Neural cell (in vitro differentiated cells): ENCODE data around the gene RCN2. TPM values are rescaled to one million over a fixed set of nuclear protein-coding genes. Genes with fewer than 3 reads are reported as not detected.

ENCODE experiments used
- H2AFZ ChIP-seq: fragments of 200-600, 300-800 bp; sonication (generic), shearing (Covaris generic); 2 replicates; pipeline ENCODE4 v1.6.0; 2014; ENCODE audit warnings: low read depth, mild to moderate bottlenecking, antibody characterized with exemption, low read length, moderate library complexity
- H3F3A ChIP-seq: fragments of 200-600 bp; shearing (Covaris generic); 2 replicates; pipeline ENCODE4 v1.6.1; 2016; ENCODE audit warnings: mild to moderate bottlenecking, moderate library complexity, mixed read lengths, antibody characterized with exemption, low read length; ENCODE audit not compliant: insufficient read depth, poor library complexity, severe bottlenecking
- H3K27ac ChIP-seq: fragments of 200-600, 300-800 bp; sonication (generic), shearing (Covaris generic); 2 replicates; pipeline ENCODE4 v1.5.1; 2014; ENCODE audit warnings: mild to moderate bottlenecking, low read length, moderate library complexity
- H3K27me3 ChIP-seq: fragments of 300-800, 200-600 bp; sonication (generic), shearing (Covaris generic); 2 replicates; pipeline ENCODE4 v1.6.0; 2014; ENCODE audit warnings: mild to moderate bottlenecking, low read depth, low read length, moderate library complexity; ENCODE audit not compliant: insufficient read depth
- H3K36me3 ChIP-seq: fragments of 300-800, 200-600 bp; sonication (generic), shearing (Covaris generic); 2 replicates; pipeline ENCODE4 v1.5.1; 2014; ENCODE audit warnings: mild to moderate bottlenecking, antibody characterized with exemption, low read length, moderate library complexity; ENCODE audit not compliant: insufficient read depth
- H3K4me2 ChIP-seq: fragments of 300-800, 200-600 bp; sonication (generic), shearing (Covaris generic); 2 replicates; pipeline ENCODE4 v1.6.0; 2014; ENCODE audit warnings: mild to moderate bottlenecking, low read length
- H3K4me3 ChIP-seq: fragments of 300-800, 200-600 bp; sonication (generic), shearing (Covaris generic); 2 replicates; pipeline ENCODE4 v1.5.1; 2014; ENCODE audit warnings: mild to moderate bottlenecking, low read length, moderate library complexity
- H3K79me2 ChIP-seq: fragments of 200-600 bp; shearing (Covaris generic); replicated peaks from 2 replicates; pipeline ENCODE4 v1.6.0; 2014; ENCODE audit warnings: mild to moderate bottlenecking, low read length, moderate library complexity; ENCODE audit not compliant: insufficient read depth
- H3K9ac ChIP-seq: fragments of 300-800, 200-600 bp; sonication (generic), shearing (Covaris generic); 2 replicates; pipeline ENCODE4 v1.6.1; 2016; ENCODE audit warnings: mild to moderate bottlenecking, low read length, mixed read lengths
- H3K9me2 ChIP-seq: fragments of 200-600 bp; shearing (Covaris generic); 2 replicates; pipeline ENCODE4 v1.6.1; 2016; ENCODE audit warnings: mild to moderate bottlenecking, low read length, mixed read lengths; ENCODE audit not compliant: insufficient read depth
- H3K9me3 ChIP-seq: fragments of 200-600, 300-800 bp; sonication (generic), shearing (Covaris generic); 2 replicates; pipeline ENCODE4 v1.6.1; 2016; ENCODE audit warnings: mild to moderate bottlenecking, mixed run types, low read length, moderate library complexity, mixed read lengths
- H4K20me1 ChIP-seq: fragments of 200-600 bp; shearing (Covaris generic); 2 replicates; pipeline ENCODE4 v1.6.1; 2016; ENCODE audit warnings: mild to moderate bottlenecking, mixed run types; ENCODE audit not compliant: insufficient read depth
- EP300 ChIP-seq: fragments of 450-650 bp; conservative IDR thresholded peaks from 2 replicates; pipeline ENCODE4 v1.6.1; 2014; ENCODE audit warnings: antibody characterized with exemption, mild to moderate bottlenecking, moderate library complexity; ENCODE audit not compliant: poor library complexity, severe bottlenecking
- EZH2 ChIP-seq: fragments of 200-600, 300-800 bp; shearing (Covaris generic), sonication (generic); IDR thresholded peaks from 2 replicates; pipeline ENCODE4 v1.6.1; 2014; ENCODE audit warnings: antibody characterized with exemption, low read length, borderline replicate concordance, mild to moderate bottlenecking; ENCODE audit not compliant: insufficient read depth, poor library complexity, severe bottlenecking
- MXI1 ChIP-seq: fragments of 450-650 bp; conservative IDR thresholded peaks from 2 replicates; pipeline ENCODE4 v1.6.1; 2014; ENCODE audit warnings: antibody characterized with exemption, mild to moderate bottlenecking; ENCODE audit not compliant: poor library complexity, severe bottlenecking
- POLR2AphosphoS5 ChIP-seq: IDR thresholded peaks from 2 replicates; pipeline ENCODE4 v1.6.1; 2012
- RAD21 ChIP-seq: fragments of 450-650 bp; conservative IDR thresholded peaks from 2 replicates; pipeline ENCODE4 v1.6.1; 2014; ENCODE audit warnings: antibody characterized with exemption, mild to moderate bottlenecking, moderate library complexity
- SMC3 ChIP-seq: fragments of 450-650 bp; conservative IDR thresholded peaks from 2 replicates; pipeline ENCODE4 v1.6.1; 2014; ENCODE audit warnings: antibody characterized with exemption, mild to moderate bottlenecking, moderate library complexity; ENCODE audit not compliant: poor library complexity
- TAF1 ChIP-seq: IDR thresholded peaks from 2 replicates; pipeline ENCODE4 v1.6.1; 2012; ENCODE audit warnings: low read depth
- polyA plus RNA-seq: library from polyadenylated mRNA; depleted of rRNA; stranded (reverse); fragments of >200 nt; gene quantifications from 2 replicates; pipeline ENCODE4 v1.2.3, GENCODE V29; 2014
- TF ChIP-seq, protein P1 (sequence below): IDR thresholded peaks from 2 replicates; pipeline ENCODE4 v1.6.1; 2012; ENCODE audit warnings: borderline replicate concordance
- TF ChIP-seq, protein P2 (sequence below): fragments of 450-650 bp; IDR thresholded peaks from 2 replicates; pipeline ENCODE4 v1.5.1; 2014; ENCODE audit warnings: antibody characterized with exemption, mild to moderate bottlenecking, moderate library complexity; ENCODE audit not compliant: poor library complexity, severe bottlenecking

The RCN2 gene
- polyA plus RNA-seq, 1 donor from 2014 or later, result 400 TPM

GRCh38 chr15:76905013-76905839, 26.3 kb upstream of the RCN2 start, which contains the start of gene SCAPER:
TSS of gene SCAPER (minus strand) at chr15:76905340. CDS start at chr15:76883817, 21,523 bp downstream.
- no peaks in the 10 kb centered on the region for H4K20me1 ChIP-seq
- H3K9me2 ChIP-seq, result no peaks in the 10 kb centered on the region
- peak within 1 kb of the TSS; percentile 98 for H2AFZ ChIP-seq
- peak within 1 kb of the TSS; percentile 90 for H3K4me2 ChIP-seq
- TF ChIP-seq EZH2 (no peak), SMC3 (peak; percentile 42), POLR2AphosphoS5 (peak; percentile 64), RAD21 (peak; percentile 25), MXI1 (peak; percentile 40), EP300 (peak; percentile 9), TAF1 (peak; percentile 17)
- TF ChIP-seq, protein P1, sequence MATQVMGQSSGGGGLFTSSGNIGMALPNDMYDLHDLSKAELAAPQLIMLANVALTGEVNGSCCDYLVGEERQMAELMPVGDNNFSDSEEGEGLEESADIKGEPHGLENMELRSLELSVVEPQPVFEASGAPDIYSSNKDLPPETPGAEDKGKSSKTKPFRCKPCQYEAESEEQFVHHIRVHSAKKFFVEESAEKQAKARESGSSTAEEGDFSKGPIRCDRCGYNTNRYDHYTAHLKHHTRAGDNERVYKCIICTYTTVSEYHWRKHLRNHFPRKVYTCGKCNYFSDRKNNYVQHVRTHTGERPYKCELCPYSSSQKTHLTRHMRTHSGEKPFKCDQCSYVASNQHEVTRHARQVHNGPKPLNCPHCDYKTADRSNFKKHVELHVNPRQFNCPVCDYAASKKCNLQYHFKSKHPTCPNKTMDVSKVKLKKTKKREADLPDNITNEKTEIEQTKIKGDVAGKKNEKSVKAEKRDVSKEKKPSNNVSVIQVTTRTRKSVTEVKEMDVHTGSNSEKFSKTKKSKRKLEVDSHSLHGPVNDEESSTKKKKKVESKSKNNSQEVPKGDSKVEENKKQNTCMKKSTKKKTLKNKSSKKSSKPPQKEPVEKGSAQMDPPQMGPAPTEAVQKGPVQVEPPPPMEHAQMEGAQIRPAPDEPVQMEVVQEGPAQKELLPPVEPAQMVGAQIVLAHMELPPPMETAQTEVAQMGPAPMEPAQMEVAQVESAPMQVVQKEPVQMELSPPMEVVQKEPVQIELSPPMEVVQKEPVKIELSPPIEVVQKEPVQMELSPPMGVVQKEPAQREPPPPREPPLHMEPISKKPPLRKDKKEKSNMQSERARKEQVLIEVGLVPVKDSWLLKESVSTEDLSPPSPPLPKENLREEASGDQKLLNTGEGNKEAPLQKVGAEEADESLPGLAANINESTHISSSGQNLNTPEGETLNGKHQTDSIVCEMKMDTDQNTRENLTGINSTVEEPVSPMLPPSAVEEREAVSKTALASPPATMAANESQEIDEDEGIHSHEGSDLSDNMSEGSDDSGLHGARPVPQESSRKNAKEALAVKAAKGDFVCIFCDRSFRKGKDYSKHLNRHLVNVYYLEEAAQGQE, result no peak
- TF ChIP-seq, protein P2, sequence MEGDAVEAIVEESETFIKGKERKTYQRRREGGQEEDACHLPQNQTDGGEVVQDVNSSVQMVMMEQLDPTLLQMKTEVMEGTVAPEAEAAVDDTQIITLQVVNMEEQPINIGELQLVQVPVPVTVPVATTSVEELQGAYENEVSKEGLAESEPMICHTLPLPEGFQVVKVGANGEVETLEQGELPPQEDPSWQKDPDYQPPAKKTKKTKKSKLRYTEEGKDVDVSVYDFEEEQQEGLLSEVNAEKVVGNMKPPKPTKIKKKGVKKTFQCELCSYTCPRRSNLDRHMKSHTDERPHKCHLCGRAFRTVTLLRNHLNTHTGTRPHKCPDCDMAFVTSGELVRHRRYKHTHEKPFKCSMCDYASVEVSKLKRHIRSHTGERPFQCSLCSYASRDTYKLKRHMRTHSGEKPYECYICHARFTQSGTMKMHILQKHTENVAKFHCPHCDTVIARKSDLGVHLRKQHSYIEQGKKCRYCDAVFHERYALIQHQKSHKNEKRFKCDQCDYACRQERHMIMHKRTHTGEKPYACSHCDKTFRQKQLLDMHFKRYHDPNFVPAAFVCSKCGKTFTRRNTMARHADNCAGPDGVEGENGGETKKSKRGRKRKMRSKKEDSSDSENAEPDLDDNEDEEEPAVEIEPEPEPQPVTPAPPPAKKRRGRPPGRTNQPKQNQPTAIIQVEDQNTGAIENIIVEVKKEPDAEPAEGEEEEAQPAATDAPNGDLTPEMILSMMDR, result peak; percentile 29
- no peaks in the 10 kb centered on the region for H3K9me3 ChIP-seq
- H3K9ac ChIP-seq, result peak within 1 kb of the TSS; percentile 96
- no peaks in the 10 kb centered on the region for H3K27me3 ChIP-seq
- peak within 1 kb of the TSS; percentile 96 for H3K4me3 ChIP-seq
- H3K36me3 ChIP-seq, result no peaks in the 10 kb centered on the region
- peaks cover 14% of the 10 kb centered on the region for H3K79me2 ChIP-seq
- H3K27ac ChIP-seq, result peak within 1 kb of the TSS; percentile 93
- H3F3A ChIP-seq, result no peaks in the 10 kb centered on the region

DNA sequence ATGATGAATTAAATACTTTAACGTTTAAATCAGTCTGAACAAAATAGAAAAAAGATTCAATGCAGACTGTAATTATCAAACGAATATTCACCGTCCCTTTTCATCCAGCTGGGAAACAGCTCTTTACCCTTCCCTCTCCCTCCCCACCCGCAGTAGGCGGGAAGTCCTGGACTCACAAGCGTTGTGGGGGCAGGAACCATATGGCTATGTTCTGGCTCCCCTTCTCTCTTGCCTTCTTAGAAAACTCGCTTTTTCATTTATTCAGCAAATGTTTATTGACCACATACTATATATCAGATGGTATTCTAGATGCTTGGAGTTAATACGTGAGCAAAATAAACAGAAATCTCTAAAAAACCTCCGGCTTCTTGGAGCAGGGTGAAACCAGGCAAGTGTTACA, 25.7 kb upstream of the RCN2 start:
- peak overlapping the region; percentile 96 for H3K4me3 ChIP-seq
- no peaks in the 10 kb centered on the region for H3K36me3 ChIP-seq

More for the DNA sequence above, 25.7 kb upstream of the RCN2 start:
- peak overlapping the region; percentile 98 for H2AFZ ChIP-seq
- peak overlapping the region; percentile 96 for H3K9ac ChIP-seq
- H3K79me2 ChIP-seq, result peaks cover 8% of the 10 kb centered on the region
- H3K27me3 ChIP-seq, result no peaks in the 10 kb centered on the region
- H3K4me2 ChIP-seq, result peak overlapping the region; percentile 80
- H3F3A ChIP-seq, result no peaks in the 10 kb centered on the region
- H3K9me2 ChIP-seq, result no peaks in the 10 kb centered on the region
- TF ChIP-seq SMC3 (no peak), RAD21 (no peak), POLR2AphosphoS5 (no peak), MXI1 (no peak), EP300 (no peak), TAF1 (no peak), EZH2 (no peak)
- TF ChIP-seq, protein P2, result no peak
- TF ChIP-seq, protein P1, result no peak
- H3K9me3 ChIP-seq, result no peaks in the 10 kb centered on the region
- H4K20me1 ChIP-seq, result no peaks in the 10 kb centered on the region
- peak overlapping the region; percentile 93 for H3K27ac ChIP-seq
